HK-2 (cell line): Measurements from ENCODE around the gene STK31.
"Not testable (repeated sequence)": the region's sequence is repeated elsewhere in the genome, so short reads cannot be mapped to it uniquely, and the experiment has no call there.

Experiments
- DNase-seq: peaks from one replicate; pipeline ENCODE4 v3.0.0-alpha.2; 2018; ENCODE audit not compliant: unreplicated experiment

The STK31 gene

DNA sequence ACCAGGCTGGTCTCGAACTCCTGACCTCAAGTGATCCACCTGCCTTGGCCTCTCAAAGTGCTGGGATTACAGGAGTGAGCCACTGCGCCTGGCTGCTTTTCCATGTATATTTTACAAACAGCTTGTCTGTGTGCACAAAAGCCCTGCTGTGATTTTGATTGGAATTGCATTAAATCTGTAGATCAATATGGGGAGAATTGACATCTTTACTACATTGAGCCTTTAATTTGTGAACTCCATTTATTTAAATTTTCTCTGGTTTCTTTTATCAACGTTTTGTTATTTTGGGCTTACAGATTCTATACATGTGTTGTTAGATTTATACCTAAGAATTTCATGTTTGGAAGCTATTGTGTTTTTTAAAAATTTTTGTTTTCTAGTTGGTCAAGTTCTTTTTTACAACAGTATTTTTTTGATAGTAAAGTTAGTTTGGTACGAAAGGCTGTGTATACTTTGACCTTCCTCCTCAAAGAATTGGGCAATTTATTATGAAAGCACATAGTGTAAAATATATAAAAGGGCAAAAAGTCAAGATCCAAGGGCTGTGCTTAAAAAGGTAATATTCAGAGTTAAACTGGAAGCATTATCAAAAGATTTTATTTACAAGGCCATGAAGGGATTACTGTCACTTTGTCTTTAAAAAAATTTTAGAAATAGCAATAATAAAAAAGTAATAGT lies 92.8 kb downstream of the STK31 start:
- no peak for DNase-seq

DNA sequence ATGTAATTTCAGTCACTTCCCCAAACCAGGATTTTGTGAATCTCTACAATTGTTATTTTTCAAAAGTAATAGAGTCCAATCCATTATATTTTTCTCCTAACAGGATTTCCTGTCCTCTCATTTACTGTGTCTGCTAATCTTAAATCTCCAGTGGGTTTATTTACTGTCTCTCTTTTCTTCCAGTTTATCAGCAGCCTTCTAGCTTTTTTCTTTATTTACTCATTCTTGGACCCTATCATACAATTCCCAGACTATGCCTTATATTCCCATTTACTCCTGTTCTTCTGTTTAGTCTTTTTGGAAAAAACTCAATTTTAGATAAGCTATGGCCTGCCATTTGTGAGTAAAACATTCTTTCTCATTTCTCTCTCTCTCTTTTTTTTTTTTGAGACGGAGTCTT lies 94.7 kb downstream of the STK31 start:
- no peak for DNase-seq

DNA sequence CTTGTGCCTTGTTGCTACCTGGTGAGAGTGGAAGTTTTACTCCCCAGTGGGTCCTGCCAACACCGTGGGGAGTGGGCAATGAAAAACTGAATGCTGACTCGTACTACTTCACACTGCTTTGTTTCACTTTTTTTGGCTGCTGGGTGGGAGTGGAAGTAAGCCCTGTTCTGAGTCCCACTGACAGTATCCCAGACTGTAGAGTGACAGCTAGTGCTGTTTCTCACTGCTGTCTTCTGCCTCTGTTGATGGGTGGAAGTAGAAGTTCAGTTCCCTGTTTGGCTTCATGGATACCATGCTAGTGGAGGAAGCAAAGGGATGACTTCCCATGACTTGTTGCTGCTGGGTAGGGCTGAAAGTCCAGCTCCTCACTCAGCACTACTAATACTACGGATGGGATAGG lies 98.4 kb downstream of the STK31 start:
- DNase-seq, result no peak

DNA sequence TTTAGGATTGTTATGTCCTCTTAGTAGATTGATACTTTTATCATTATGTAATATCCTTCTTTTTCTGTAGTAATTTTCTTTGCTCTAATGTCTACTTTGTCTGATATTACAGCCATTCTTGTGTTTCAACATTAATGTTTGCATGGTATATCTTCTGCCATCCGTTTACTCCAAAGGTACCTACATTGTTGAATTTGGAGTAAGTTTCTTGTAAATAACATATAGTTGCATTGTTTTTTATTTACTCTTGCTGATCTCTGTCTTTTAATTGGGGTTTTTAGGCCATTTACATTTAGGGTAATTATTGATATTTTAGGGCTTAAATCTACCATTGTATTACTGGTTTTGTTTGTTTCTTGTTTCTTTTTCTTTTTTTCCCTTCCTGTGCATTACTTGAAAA lies 100.1 kb downstream of the STK31 start:
- DNase-seq, result no peak

DNA sequence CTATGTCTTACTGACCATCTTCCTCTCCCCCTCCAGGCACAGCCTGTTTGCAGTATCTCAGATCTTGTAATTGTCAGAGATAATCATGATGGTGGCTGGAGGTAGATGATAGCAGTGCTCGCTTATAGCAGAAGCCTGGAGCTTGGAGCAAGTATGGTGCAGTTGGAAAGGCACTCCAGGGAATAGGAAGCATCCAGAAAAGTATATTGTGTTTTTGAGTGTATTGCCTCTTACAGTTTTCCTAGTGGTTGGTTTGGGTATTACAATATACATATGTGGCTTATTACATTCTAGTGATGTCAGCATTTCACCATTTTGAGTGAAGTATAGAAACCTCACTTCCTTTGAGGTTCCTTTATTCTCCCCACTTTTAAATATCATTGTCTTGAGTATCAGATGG lies 101.5 kb downstream of the STK31 start:
- no peak for DNase-seq

DNA sequence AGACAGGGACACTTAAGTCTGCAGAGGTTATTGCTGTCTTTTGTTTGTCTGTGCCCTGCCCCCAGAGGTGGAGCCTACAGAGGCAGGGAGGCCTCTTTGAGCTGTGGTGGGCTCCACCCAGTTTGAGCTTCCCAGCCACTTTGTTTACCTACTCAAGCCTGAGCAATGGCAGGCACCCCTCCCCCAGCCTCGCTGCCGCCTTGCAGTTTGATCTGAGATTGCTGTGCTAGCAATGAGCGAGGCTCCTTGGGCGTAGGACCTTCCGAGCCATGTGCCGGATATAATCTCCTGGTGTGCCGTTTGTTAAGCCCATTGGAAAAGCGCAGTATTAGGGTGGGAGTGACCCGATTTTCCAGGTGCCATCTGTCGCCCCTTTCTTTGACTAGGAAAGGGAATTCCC lies 118.1 kb downstream of the STK31 start:
- not testable (repeated sequence) for DNase-seq

DNA sequence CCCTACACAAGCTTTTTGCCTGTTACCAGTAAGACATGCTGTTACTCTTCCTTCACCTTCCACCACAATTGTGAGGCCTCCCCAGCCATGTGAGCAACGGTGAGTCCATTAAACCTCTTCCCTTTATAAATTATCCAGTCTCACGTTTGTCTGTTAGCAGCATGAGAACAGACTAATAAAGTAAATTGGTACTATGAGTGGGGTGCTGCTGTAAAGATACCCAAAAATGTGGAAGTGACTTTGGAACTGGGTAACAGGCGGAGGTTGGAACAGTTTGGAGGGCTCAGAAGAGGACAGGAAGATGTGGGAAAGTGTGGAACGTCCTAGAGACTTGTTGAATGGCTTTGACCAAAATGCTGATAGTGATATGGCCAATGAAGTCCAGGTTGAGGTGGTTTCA lies 122.7 kb downstream of the STK31 start:
- DNase-seq, result not testable (repeated sequence)

DNA sequence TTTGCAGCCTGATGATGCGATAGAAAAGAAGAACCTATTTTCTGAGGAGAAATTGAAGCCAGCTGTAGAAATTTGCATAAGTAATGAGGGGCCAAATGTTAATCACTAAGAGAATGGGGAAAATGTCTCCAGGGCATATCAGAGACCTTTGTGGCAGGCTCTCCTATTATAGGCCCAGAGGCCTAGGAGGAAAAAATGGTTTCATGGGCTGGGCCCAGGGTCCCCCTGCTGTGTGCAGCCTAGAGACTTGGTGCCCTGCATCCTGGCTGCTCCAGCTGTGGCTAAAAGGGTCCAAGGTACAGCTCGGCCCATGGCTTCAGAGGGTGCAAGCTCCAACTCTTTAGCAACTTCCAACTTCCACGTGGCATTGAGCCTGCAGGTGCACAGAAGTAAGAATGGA lies 123.4 kb downstream of the STK31 start:
- no peak for DNase-seq

DNA sequence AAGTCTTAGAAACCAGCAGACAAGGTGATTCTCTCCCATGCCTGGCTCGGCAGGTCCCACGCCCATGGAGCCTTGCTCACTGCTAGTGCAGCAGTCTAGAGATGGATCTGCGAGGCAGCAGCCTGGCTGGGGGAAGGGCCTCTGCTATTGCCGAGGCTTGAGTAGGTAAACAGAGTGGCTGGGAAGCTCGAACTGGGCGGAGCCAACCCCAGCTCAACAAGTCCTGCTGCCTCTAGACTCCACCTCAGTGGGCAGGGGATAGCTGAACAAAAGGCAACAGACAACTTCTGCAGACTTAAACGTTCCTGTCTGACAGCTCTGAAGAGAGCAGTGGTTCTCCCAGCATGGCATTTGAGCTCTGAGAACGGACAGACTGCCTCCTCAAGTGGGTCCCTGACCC lies 134.8 kb downstream of the STK31 start:
- not testable (repeated sequence) for DNase-seq

DNA sequence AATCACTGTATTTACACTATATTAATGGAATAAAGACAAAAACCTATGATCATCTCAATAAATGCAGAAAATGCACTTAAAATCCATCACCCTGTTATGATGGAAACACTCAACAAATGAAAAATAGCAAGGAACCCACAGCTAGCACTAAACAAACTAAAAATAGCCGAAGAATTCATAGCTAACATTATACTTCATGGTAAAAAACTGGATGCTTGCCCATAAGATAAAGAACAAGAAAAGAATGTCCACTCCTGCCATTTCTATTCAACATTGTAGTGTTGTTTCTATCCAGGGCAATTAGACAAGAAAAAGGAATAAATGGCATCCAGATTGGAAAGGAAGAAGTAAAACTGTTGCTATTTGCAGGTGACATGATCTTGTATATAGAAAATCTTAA lies 142.1 kb downstream of the STK31 start:
- DNase-seq, result no peak

DNA sequence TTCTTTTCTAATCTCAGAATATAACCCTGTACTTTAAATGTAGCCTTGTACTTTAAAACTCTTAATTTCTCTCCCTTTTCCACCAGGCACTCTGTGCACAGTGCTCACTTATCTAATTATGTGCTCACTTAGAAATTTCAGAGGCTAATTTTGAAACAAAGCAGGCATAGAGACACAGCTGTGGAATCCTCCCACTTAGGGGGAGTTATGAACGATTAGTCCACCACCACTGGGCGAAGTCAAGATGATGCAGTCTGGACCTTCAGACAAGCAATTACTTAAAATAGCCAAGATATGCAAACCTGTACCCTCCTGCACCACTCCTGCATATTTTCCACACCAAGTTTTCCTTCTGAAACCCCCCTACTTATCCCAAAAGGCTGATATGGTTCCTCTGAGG lies 143.0 kb downstream of the STK31 start:
- DNase-seq, result no peak

DNA sequence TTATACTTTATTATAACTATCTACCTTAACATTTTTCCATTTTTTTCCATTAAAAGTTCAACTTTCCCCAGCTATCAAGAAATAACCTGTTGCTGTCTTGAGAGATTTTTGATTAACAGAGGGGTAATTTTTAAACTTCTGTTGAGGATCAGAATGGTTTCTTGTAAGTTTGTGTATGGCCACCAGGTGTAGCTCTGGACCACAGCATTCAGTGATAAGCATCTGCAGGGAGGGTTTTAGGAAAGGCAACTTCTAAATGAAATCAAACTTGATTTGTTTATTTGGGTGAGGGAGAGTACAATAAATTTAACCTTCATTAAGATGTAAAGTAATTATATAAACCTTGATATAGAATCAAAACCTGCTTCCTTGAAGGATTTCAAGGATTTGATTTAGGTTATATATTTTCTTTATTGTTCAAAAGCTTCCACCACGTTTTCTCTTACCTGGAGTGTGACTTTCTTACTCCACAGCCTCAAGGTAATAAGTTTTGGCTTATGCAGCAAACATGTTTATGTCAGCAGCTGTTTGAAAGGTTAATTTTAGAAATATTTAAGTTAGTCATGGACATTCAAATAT lies 153.3 kb downstream of the STK31 start:
- DNase-seq, result no peak

DNA sequence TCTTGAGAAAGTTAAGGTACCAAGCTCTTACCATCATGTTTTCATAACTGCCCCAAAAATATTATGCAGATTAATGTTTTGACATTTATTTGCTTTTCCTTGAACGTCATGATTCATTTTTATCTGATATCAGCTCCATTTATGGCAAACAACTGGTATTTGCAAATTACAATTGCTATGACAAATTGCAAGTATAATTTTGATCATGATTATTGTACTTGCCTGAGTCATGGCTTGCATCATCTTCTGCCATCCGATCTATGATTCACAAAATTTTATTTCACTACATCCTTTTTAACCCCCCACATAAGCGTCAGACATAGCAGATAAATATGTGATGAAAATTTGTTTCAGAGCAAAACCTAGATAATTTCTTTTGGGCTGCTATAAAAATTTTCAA lies 155.0 kb downstream of the STK31 start:
- DNase-seq, result no peak

DNA sequence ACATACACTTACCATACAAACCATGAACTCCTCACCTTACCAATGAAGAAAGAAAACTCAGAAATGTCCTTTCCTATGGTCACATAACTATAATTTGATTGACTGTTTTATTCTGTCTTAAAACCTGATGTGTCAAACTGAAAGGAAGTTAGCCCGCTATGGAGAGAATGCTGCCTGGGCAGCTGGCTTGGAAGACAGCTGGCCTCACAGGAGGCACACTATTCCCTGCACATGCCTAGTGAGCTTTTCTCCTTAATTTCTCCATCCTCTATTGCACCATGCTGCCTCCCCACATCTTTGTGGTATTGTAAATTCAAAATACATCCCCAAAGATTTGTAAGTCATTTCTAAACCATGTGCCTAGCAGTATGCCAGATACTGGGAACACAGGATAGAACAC lies 163.3 kb downstream of the STK31 start:
- DNase-seq, result no peak

DNA sequence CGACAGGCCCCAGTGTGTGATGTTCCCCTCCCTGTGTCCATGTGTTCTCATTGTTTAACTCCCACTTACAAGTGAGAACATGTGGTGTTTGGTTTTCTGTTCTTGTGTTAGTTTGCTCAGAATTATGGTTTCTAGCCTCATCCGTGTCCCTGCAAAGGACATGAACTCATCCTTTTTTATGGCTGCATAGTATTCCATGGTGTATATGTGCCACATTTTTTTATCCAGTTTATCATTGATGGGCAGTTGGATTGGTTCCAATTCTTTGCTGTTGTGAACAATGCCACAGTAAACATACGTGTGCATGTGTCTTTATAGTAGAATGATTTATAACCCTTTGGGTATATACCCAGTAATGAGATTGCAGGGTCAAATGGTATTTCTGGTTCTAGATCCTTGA lies 166.5 kb downstream of the STK31 start:
- not testable (repeated sequence) for DNase-seq
